ENCODE data around the gene LTBP2.

Gene LTBP2

DNA sequence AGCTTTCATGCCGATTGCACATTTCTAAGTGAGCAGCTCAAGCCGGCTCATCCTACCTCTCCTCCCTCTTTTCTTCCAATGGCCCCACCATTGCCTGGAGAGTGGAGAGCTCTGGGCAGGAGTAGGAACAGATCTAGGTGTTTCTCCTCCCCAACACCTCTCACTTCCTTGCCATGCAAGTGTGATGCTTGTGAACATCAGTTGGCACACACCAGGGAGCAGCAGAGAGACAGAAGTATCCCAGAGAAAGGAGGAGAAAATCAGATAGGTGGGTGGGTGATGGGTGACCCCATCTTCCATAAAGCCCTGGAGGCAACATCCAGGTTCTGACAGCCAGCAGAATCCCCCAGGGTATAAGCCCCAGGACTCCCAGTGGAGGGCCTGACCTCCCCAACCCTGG lies 146.7 kb downstream of the LTBP2 start:
- TF ChIP-seq, protein P1, sequence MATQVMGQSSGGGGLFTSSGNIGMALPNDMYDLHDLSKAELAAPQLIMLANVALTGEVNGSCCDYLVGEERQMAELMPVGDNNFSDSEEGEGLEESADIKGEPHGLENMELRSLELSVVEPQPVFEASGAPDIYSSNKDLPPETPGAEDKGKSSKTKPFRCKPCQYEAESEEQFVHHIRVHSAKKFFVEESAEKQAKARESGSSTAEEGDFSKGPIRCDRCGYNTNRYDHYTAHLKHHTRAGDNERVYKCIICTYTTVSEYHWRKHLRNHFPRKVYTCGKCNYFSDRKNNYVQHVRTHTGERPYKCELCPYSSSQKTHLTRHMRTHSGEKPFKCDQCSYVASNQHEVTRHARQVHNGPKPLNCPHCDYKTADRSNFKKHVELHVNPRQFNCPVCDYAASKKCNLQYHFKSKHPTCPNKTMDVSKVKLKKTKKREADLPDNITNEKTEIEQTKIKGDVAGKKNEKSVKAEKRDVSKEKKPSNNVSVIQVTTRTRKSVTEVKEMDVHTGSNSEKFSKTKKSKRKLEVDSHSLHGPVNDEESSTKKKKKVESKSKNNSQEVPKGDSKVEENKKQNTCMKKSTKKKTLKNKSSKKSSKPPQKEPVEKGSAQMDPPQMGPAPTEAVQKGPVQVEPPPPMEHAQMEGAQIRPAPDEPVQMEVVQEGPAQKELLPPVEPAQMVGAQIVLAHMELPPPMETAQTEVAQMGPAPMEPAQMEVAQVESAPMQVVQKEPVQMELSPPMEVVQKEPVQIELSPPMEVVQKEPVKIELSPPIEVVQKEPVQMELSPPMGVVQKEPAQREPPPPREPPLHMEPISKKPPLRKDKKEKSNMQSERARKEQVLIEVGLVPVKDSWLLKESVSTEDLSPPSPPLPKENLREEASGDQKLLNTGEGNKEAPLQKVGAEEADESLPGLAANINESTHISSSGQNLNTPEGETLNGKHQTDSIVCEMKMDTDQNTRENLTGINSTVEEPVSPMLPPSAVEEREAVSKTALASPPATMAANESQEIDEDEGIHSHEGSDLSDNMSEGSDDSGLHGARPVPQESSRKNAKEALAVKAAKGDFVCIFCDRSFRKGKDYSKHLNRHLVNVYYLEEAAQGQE (IDR thresholded peaks at IDR 0.05; ENCODE audit: insufficient replicate concordance, low read depth) = no peak
- TF ChIP-seq, protein P2, sequence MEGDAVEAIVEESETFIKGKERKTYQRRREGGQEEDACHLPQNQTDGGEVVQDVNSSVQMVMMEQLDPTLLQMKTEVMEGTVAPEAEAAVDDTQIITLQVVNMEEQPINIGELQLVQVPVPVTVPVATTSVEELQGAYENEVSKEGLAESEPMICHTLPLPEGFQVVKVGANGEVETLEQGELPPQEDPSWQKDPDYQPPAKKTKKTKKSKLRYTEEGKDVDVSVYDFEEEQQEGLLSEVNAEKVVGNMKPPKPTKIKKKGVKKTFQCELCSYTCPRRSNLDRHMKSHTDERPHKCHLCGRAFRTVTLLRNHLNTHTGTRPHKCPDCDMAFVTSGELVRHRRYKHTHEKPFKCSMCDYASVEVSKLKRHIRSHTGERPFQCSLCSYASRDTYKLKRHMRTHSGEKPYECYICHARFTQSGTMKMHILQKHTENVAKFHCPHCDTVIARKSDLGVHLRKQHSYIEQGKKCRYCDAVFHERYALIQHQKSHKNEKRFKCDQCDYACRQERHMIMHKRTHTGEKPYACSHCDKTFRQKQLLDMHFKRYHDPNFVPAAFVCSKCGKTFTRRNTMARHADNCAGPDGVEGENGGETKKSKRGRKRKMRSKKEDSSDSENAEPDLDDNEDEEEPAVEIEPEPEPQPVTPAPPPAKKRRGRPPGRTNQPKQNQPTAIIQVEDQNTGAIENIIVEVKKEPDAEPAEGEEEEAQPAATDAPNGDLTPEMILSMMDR (IDR thresholded peaks at IDR 0.05; ENCODE audit: insufficient read depth, low read length) = no peak
- TF ChIP-seq SPI1 (IDR thresholded peaks at IDR 0.05; ENCODE audit: borderline replicate concordance, low read depth) (no peak), POLR2AphosphoS5 (IDR thresholded peaks at IDR 0.05; ENCODE audit: low read depth) (no peak), GABPA (IDR thresholded peaks at IDR 0.05; ENCODE audit: low read depth) (no peak)
- no peak overlapping the region for H3K4me3 ChIP-seq (replicated peaks; ENCODE audit: insufficient read depth, low read length)
- H3K27ac ChIP-seq (replicated peaks) = no peak overlapping the region
- no peak for DNase-seq (ENCODE audit: low read depth in 1 of 2, low spot score in 1 of 2)
- H3K27me3 ChIP-seq (ENCODE audit: insufficient read depth, poor library complexity, severe bottlenecking) = no peaks in the 10 kb centered on the region

DNA sequence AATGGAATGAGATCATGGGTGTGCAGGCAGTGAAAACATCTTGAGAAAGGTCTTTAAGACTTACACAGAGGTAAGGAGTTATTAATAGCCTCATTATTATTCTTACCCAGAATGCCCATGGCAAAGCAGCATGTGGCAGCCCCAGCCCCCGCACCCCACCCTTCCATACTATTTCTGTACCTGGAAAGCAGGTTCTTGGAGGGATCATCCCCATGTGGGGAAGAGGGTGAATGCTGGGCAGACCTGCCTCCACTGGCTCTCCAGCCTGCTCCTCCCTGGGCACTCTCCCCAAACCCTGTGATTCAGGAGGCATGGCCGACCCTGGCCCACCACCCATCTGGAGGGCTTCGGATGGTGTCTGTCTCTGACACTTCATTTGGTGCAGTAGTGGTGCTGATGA lies 147.3 kb downstream of the LTBP2 start:
- Histone ChIP-seq H3K4me3 (replicated peaks; ENCODE audit: insufficient read depth, low read length) (no peak overlapping the region), H3K27ac (replicated peaks) (no peak overlapping the region), H3K27me3 (ENCODE audit: insufficient read depth, poor library complexity, severe bottlenecking) (no peaks in the 10 kb centered on the region)
- TF ChIP-seq POLR2AphosphoS5 (IDR thresholded peaks at IDR 0.05; ENCODE audit: low read depth) (no peak), SPI1 (IDR thresholded peaks at IDR 0.05; ENCODE audit: borderline replicate concordance, low read depth) (no peak), GABPA (IDR thresholded peaks at IDR 0.05; ENCODE audit: low read depth) (no peak)
- TF ChIP-seq, protein P1 (IDR thresholded peaks at IDR 0.05; ENCODE audit: insufficient replicate concordance, low read depth) = no peak
- TF ChIP-seq, protein P2 (IDR thresholded peaks at IDR 0.05; ENCODE audit: insufficient read depth, low read length) = no peak
- no peak for DNase-seq (ENCODE audit: low read depth in 1 of 2, low spot score in 1 of 2)

DNA sequence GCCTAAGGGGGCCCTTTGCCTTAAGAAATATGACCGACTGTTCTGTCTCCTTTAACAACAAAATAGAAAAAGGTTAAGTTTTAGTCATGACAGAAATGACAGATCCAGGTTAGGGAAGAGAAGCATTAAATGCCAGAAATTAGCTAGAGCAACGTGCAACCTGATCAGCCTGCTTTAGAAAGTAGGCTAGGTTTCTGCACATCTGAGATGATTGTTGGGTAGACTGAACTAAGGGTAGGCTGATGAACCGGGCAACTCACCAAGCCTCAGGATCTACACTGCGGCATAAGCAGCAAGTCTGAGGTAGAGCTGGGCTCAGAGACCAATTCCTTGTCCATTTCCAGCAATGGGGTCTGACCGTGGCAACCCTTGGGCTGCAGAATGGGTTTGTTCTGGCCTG lies 148.3 kb downstream of the LTBP2 start:
- Histone ChIP-seq H3K4me3 (replicated peaks; ENCODE audit: insufficient read depth, low read length) (no peak overlapping the region), H3K27me3 (ENCODE audit: insufficient read depth, poor library complexity, severe bottlenecking) (no peaks in the 10 kb centered on the region), H3K27ac (replicated peaks) (no peak overlapping the region)
- TF ChIP-seq, protein P2 (IDR thresholded peaks at IDR 0.05; ENCODE audit: insufficient read depth, low read length) = no peak
- TF ChIP-seq GABPA (IDR thresholded peaks at IDR 0.05; ENCODE audit: low read depth) = no peak
- no peak for TF ChIP-seq POLR2AphosphoS5 (IDR thresholded peaks at IDR 0.05; ENCODE audit: low read depth)
- TF ChIP-seq, protein P1 (IDR thresholded peaks at IDR 0.05; ENCODE audit: insufficient replicate concordance, low read depth) = no peak
- no peak for TF ChIP-seq SPI1 (IDR thresholded peaks at IDR 0.05; ENCODE audit: borderline replicate concordance, low read depth)
- no peak for DNase-seq (ENCODE audit: low read depth in 1 of 2, low spot score in 1 of 2)
